Peyer's patch (tissue), 4 donors: ENCODE measurements around the gene HERPUD1. TPM values are rescaled to one million over a fixed set of nuclear protein-coding genes. Genes with fewer than 3 reads are reported as not detected.

Source experiments
- DNase-seq, 3 donors: peaks; one replicate each; pipeline ENCODE4 v3.0.0-alpha.2; 2017 to 2019
- H3K27ac ChIP-seq, 4 donors: fragments of 200-600 bp; sonication (generic); one replicate each; pipeline ENCODE4 v1.5.1; 2016 to 2019
- H3K27me3 ChIP-seq, 2 donors: fragments of 200-600 bp; sonication (generic); one replicate each; pipeline ENCODE4 v1.5.1; 2019
- H3K36me3 ChIP-seq, 3 donors: fragments of 200-600 bp; sonication (generic); one replicate each; pipeline ENCODE4 v1.5.1; 2016 to 2019
- H3K4me1 ChIP-seq, 4 donors: fragments of 200-600 bp; sonication (generic); one replicate each; pipeline ENCODE4 v1.5.1; 2016 to 2019
- H3K4me3 ChIP-seq, 4 donors: fragments of 200-600 bp; sonication (generic); 1 replicate in 3 of 4; 2 replicates in 1 of 4; pipeline ENCODE4 v1.5.1; 2016 to 2019; ENCODE audit warnings: mild to moderate bottlenecking in 1 of 4
- H3K9me3 ChIP-seq, 4 donors: fragments of 200-600 bp; sonication (generic); one replicate each; pipeline ENCODE4 v1.5.1; 2016 to 2019; ENCODE audit warnings: mild to moderate bottlenecking in 1 of 4
- POLR2A ChIP-seq, 2 donors: fragments of 450-650 bp; IDR thresholded peaks; one replicate each; pipeline ENCODE4 v1.5.1; 2017; ENCODE audit warnings: antibody characterized with exemption in 2 of 2, mild to moderate bottlenecking in 2 of 2, moderate library complexity in 2 of 2
- total RNA-seq, 4 donors: library from RNA; depleted of rRNA; stranded (reverse); fragments of >200 nt; gene quantifications; one replicate each; pipeline ENCODE4 v1.1.0, GENCODE V29; 2016
- TF ChIP-seq, protein P1 (sequence below), 6 experiments: fragments of 450-650 bp in 4 of 6; fragments of 200-600 bp in 2 of 6; sonication (generic) in 1 of 6; IDR thresholded peaks; one replicate each; pipeline ENCODE4 v1.5.1; 2017 to 2019; ENCODE audit warnings: antibody characterized with exemption in 6 of 6, mild to moderate bottlenecking in 3 of 6, moderate library complexity in 1 of 6

Gene HERPUD1
- total RNA-seq, 4 donors from 2014 or later: 86.0 to 143 (median 108) TPM

DNA sequence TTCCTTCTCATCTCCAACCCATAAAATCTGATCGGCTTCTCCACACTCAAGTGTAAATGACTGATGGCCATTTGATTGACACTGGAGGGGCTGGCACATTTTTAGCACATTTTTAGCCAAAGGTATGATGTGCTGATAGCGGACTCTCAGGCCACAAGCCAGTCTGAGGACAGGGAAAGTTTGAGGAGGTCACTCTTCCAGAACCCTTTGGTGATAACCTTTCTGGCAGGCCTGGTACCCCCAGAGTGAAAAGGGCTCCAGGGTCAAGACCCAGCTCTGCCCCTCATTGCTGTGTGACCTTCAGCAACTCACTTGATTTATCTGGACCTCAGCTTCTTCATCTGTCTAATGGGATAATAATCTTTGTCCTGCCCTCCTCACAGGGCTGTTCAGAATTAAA is 55.8 kb downstream of the HERPUD1 start:
- H3K9me3 ChIP-seq: no peaks in the 10 kb centered on the region
- peak overlapping the region in 1 of 4 donors; percentile 68 for H3K4me3 ChIP-seq
- H3K27ac ChIP-seq: peak overlapping the region in 2 of 4 donors; percentile 36 to 86
- H3K36me3 ChIP-seq: no peaks in the 10 kb centered on the region
- TF ChIP-seq, protein P1, sequence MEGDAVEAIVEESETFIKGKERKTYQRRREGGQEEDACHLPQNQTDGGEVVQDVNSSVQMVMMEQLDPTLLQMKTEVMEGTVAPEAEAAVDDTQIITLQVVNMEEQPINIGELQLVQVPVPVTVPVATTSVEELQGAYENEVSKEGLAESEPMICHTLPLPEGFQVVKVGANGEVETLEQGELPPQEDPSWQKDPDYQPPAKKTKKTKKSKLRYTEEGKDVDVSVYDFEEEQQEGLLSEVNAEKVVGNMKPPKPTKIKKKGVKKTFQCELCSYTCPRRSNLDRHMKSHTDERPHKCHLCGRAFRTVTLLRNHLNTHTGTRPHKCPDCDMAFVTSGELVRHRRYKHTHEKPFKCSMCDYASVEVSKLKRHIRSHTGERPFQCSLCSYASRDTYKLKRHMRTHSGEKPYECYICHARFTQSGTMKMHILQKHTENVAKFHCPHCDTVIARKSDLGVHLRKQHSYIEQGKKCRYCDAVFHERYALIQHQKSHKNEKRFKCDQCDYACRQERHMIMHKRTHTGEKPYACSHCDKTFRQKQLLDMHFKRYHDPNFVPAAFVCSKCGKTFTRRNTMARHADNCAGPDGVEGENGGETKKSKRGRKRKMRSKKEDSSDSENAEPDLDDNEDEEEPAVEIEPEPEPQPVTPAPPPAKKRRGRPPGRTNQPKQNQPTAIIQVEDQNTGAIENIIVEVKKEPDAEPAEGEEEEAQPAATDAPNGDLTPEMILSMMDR (IDR thresholded peaks at IDR 0.05): no peak
- no peak for TF ChIP-seq POLR2A (IDR thresholded peaks at IDR 0.05)
- DNase-seq: no peak
- peaks cover 0 to 60% (median 15%) of the 10 kb centered on the region in 4 donors for H3K4me1 ChIP-seq
- no peaks in the 10 kb centered on the region for H3K27me3 ChIP-seq

DNA sequence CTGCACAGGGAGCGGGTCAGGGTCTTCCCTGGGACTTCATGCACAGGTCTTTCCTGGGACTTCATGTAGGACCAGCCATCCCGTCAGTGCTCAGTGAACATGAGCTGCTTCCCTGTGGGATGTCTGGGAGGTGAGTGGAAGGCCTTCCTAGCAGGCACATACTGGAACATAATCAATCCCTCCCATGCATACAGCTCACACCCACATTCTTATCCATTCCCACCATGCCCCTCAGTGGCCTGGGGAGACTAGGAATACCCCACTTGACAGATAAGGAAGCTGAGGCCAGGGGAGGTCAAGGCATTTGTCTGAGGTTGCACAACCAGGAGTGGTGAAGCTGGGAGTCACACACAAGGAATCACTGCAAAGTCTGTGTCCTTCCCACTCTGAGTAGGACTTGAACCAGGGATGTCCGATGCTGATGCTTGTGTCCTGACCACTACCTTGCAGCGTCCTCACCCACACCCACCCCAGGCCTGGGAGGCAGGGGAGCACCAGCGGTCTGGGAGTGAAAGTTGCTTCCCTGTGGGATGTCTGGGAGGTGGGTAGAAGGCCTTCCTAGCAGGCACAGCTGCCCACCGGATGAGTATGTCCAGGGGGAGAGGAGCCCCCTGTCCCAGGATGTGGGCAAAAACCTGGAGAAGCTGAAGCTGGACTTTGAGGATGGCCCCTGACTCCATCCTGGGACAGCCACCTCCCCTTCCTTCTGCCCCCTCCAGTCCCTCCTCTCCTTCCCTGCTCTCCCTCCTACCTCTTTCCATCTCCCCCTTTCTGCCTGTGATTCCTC is 56.4 kb downstream of the HERPUD1 start:
- DNase-seq: peak in 2 of 3 donors; percentile 47 to 50
- Histone ChIP-seq H3K27me3 (no peaks in the 10 kb centered on the region), H3K9me3 (no peaks in the 10 kb centered on the region), H3K4me3 (peak overlapping the region; percentile 68 to 83 (median 79)), H3K4me1 (peaks cover 0 to 56% (median 16%) of the 10 kb centered on the region in 4 donors), H3K27ac (peak overlapping the region; percentile 84 to 95 (median 86)), H3K36me3 (no peaks in the 10 kb centered on the region)
- TF ChIP-seq, protein P1 (IDR thresholded peaks at IDR 0.05): no peak

DNA sequence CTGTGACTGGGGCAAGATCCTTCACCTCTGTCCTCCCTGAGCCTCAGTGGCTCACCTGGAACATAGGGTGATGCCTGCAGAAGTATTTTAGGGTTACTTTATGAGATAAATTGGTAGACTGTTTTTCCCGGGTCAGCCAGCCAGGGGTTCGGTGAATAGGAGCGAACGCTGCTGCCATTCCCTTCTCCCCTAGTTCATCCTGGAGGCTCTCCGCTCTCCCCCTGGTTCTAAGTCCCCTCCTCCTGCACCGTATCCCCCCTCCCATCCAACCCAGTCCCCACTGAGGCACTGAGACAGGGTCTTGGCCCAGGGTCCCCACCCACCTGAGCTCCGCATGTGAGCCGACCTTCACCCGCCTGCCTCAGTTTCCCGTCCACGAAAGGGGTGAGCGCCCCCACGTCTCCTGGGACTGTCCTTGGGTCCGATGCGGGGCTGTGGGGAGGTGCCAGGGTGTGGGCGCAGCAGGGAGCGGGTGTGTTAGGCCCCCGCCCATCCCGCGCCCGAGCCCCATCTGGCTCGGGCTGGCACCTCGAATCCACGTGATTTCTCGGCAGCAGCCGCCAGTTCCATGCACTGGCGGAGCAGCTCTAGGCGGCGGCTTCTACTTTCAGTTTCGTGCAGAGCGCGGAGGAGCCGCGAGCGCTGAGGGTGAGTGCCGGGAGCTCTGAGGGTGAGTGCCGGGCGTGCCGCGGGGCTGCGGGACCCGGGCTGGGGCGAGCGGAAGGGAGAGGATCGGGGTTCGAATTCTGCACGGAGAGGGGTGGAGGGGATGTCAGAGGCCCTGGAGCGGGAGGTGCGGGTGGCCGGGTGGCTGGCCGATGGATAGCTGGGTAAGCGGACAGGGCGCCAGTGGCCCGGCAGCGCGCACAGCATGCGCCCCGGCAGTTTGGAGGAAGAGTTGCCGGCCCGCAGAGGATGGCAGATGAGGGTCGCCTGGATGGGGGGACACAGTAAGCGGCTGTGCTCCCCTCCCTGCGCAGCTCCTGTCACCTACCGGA is 57.3 kb downstream of the HERPUD1 start, which contains the start of gene NLRC5:
Gene NLRC5 (plus strand): TSS at position 610 of the 998 bp plus-strand sequence. CDS start 31,156 bp downstream, outside the sequence.
- H3K36me3 ChIP-seq: no peaks in the 10 kb centered on the region
- TF ChIP-seq, protein P1 (IDR thresholded peaks at IDR 0.05): peak in 2 of 6 experiments; percentile 14 to 15
- TF ChIP-seq POLR2A (IDR thresholded peaks at IDR 0.05): peak; percentile 87 to 91
- peak; percentile 92 to 95 (median 93) for DNase-seq
- H3K27ac ChIP-seq: peak within 1 kb of the TSS; percentile 84 to 95 (median 86)
- no peaks in the 10 kb centered on the region for H3K27me3 ChIP-seq
- no peaks in the 10 kb centered on the region for H3K9me3 ChIP-seq
- peak within 1 kb of the TSS; percentile 68 to 83 (median 79) for H3K4me3 ChIP-seq
- H3K4me1 ChIP-seq: peaks cover 0 to 47% (median 17%) of the 10 kb centered on the region in 4 donors

DNA sequence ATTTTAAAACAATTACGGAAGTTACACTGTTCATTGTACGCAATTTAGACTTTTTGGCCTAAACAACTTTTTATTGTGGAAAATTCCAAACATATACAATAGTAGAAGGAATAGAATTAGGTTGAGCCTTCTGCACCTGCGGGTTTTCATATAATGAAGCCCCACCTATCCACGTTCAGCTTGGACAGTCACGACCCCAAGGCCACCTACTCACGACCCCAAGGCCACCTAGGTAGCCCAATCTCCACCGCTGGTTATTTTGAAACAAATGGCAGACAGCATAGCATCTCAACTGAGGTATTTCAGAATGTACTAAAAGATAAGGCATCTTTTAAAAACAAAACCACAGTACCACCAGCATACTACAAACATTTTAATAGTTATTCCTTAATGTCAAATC is 58.0 kb downstream of the HERPUD1 start:
- Histone ChIP-seq H3K9me3 (no peaks in the 10 kb centered on the region), H3K4me1 (peaks cover 0 to 41% (median 17%) of the 10 kb centered on the region in 4 donors), H3K4me3 (peak overlapping the region; percentile 68 to 83 (median 79)), H3K27ac (peak overlapping the region; percentile 84 to 95 (median 86)), H3K27me3 (no peaks in the 10 kb centered on the region), H3K36me3 (no peaks in the 10 kb centered on the region)
- peak in 1 of 3 donors; percentile 40 for DNase-seq
- no peak for TF ChIP-seq POLR2A (IDR thresholded peaks at IDR 0.05)
- TF ChIP-seq, protein P1 (IDR thresholded peaks at IDR 0.05): no peak
